Kidney glomerular epithelial cell (primary cell): ENCODE results near the gene LACTBL1.

Source experiments
- DNase-seq: peaks from one replicate; lab custom pipeline; 2025; lab: John Stamatoyannopoulos, UW

The LACTBL1 gene

GRCh38 chr1:22913421-22914141 is 59.1 kb downstream of the LACTBL1 start:
- DNase-seq: no peak

GRCh38 chr1:22912311-22912710 is 60.4 kb downstream of the LACTBL1 start:
- DNase-seq: no peak

GRCh38 chr1:22910986-22911651 is 61.5 kb downstream of the LACTBL1 start:
- DNase-seq: no peak

- DNase-seq: no peak
These were observed 62.4 kb downstream of the LACTBL1 start for GRCh38 chr1:22910286-22910685.

- no peak for DNase-seq
These were observed 63.7 kb downstream of the LACTBL1 start for GRCh38 chr1:22908880-22909426.

GRCh38 chr1:22907528-22907927 is 65.1 kb downstream of the LACTBL1 start:
- DNase-seq: no peak

GRCh38 chr1:22906968-22907367 is 65.7 kb downstream of the LACTBL1 start:
- DNase-seq: no peak

- DNase-seq: no peak
These were observed 69.6 kb downstream of the LACTBL1 start for GRCh38 chr1:22903113-22903512.
